Renal cortical epithelial cell (primary cell): Measurements from ENCODE around the gene BMPR1A. TPM values are rescaled to one million over a fixed set of nuclear protein-coding genes. Genes with fewer than 3 reads are reported as not detected.
A peak's percentile ranks its signal among the peaks of the same experiment; 100 is the strongest.

ENCODE experiments used
- DNase-seq: peaks from one replicate; pipeline ENCODE4 v3.0.0-alpha.2; 2011; ENCODE audit warnings: low read depth
- total RNA-seq: library from RNA; depleted of rRNA; stranded (reverse); fragments of >200 nt; gene quantifications from 2 replicates; pipeline ENCODE4 v1.2.3, GENCODE V29; 2014

Gene BMPR1A
- 57.0 and 92.9 TPM in 2 replicates for total RNA-seq

DNA sequence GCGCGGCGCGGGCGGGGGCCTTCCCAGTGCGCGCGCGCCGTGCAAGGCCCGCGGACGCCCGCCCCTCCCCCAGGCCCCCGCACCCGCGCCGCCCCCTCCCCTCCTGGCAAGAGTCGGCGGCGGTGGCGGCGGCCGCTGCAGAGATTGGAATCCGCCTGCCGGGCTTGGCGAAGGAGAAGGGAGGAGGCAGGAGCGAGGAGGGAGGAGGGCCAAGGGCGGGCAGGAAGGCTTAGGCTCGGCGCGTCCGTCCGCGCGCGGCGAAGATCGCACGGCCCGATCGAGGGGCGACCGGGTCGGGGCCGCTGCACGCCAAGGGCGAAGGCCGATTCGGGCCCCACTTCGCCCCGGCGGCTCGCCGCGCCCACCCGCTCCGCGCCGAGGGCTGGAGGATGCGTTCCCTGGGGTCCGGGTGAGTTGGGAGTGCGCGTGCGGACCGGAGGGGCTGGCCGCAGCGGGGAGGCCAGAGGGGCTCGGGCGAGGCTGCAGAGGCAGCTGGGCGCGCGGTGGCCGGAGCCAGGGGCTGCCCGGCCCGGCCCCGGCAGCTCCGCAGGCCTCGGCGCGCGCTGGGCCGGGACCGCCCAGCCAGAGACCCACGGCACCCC is at the start of gene BMPR1A:
TSS of gene BMPR1A (plus strand) at position 109 of the 602 bp plus-strand sequence. CDS start 119,400 bp downstream, outside the sequence.
- DNase-seq: peak; percentile 33

DNA sequence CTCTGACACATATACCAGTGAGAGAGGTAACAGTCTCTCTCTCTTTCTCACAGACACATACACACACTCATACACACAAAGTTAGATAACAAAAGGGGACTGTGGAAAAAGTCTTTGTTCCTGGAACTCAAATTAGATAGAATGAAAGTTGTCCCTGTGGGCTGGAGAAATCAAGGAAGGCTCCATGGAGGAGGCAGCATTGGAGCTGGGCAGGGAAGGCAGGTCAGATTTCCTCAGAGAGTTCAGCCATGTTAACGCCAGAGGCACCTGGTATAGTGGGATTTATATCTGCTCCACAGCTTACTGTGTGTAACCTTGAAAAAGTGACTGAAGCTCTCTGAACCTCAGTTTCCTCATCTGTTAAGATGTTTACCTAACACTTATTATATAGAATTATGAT is 49.4 kb upstream of the BMPR1A start:
- DNase-seq: no peak

DNA sequence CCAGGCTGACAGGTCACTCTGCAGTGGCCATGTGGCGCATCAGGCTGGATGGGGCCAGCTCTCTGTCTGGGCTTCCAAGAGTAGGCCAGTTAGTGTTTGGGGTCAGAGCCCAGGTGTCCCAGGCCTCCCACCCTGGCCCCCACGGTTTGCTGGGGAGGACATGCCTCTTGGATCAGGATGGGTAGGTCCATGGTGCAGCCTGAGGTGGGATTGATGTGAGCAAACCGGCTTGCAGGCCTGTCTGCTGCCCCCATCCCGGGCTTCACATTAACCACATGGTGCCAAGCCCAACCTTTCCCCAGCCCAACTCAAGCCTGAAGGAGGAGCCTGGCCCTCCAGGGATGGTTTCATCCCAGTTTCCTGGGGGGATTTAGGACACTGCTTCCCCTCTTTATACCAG is 48.9 kb upstream of the BMPR1A start:
- DNase-seq: no peak

DNA sequence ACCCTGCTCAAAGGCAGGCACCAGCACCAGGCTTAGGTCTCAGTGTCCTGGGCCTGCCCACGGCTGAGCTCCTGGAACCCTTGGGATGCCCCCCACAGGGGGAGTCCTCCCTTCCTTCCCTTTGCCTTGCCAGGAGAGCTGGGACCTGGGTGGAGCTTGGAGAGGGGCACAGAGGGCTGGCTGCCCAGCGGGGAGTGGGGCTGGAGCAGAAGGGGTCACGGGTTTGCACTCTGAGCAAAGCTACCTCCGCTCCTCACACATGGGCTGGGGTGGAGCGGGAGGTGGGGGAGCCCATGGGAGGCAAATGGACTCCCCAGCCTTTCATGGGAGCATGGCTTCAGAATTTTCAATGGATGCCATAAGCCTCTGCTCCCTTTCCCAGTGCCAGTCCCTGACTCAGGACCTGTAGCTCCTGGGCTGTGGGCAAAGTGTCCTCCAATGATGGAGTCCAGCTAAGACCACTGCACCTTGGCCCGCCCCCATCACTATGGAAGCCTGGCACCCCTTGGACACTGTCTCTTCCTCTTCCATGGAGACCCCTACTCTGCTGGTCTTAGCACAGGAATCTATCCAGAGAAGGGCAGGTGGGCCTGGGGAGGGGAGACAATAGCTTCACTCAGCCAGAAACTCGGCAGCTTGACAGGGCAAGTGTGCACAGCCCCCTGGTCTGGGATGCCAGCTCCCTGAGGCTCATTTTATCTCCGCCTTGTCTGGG is 48.2 kb upstream of the BMPR1A start:
- DNase-seq: no peak

- no peak for DNase-seq
These were observed 47.5 kb upstream of the BMPR1A start for GRCh38 chr10:86708783-86709380.

- no peak for DNase-seq
These were observed 46.8 kb upstream of the BMPR1A start for GRCh38 chr10:86709396-86710185.

GRCh38 chr10:86710987-86711512 is 45.4 kb upstream of the BMPR1A start:
- DNase-seq: peak; percentile 47

DNA sequence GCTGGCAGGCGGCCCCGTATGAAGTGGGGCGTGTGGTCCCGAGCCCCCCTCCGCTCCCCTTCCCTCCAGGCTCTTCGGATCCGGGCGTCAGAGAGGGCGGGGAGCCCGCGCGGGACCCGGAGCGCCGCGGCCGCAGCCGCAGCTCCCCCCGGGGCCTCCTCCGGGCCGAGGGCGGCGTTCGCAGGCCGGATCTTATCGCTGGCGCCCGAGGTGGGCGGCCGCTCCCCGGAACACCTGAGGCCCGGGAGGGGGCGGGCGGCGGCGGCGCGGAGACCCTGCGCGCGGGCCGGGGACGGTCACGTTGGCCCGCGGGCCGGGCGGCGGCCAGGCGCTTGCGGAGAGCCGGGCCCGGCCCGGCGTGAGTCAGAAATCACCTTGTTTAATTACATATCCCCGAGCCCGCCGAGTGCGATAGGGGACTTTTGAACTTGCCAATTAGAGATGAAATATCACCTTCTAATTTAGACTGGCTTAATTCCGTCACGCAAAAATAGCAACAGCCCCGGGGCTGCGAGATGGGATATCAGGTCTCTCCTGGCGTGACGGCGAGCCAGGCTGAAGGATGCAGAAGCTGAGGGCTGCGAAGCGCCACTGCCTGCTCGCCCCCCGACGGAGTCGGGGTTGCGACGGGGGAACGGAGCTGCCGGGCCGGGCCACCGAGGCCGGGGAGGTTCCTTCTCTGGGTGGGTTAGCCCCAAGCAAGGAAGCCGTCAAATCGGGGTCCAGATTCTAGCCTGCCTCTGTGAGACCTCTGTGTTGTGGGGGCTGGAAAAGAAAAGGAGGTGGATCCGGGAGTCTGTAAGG is 44.7 kb upstream of the BMPR1A start:
- peak; percentile 11 for DNase-seq

DNA sequence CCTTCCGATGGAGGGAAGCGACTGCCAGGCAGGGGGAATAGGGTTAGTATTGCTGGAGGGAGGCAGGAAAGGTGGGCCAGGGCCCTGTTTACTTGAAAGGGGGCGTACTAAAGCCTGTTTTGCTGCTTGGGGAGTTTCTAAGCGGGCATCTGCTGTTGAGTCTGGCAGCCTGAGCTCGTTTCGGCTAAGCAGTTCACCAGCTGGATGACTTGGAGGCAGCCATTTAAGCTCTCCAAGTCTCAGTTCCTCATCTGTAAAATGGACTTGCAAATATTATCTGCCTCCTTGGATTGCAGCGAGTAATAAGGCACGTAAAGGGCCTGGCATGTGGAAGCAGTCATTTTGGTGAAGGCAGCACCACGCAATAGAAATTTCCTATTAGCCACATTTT is 44.1 kb upstream of the BMPR1A start:
- DNase-seq: no peak

- DNase-seq: no peak
These were observed 41.1 kb upstream of the BMPR1A start for GRCh38 chr10:86715156-86715795.

DNA sequence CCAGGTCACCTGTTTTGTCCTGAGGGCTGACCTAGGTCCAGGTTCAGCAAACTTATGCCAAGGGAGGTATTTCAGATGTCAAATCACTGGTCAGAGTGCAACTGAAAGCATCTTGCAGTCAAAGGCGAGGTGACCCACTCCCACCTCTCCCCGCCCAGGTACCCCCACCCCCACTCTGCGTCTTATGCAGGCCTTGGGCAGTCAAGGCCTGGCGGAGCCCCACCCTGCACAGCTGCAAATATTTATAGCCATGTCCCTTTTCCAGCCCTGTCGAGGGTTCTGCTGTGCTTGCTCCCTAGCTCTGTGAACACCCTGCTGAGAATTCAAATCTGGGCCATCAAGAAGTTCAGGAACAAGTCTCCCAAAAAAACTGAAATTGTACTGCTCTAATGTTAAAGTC is 40.6 kb upstream of the BMPR1A start:
- DNase-seq: no peak

DNA sequence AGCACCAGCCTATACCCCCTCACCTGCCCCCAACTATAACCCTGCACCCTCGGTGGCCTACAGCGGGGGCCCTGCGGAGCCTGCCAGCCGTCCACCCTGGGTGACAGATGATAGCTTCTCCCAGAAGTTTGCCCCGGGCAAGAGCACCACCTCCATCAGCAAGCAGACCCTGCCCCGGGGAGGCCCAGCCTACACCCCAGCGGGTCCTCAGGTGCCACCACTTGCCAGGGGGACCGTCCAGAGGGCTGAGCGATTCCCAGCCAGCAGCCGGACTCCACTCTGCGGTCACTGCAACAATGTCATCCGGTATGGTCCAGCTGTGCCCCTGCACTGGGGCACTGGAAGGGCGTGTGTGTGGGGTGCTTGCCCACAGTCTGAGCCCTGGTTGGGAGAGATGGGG is 40.0 kb upstream of the BMPR1A start:
- DNase-seq: no peak

DNA sequence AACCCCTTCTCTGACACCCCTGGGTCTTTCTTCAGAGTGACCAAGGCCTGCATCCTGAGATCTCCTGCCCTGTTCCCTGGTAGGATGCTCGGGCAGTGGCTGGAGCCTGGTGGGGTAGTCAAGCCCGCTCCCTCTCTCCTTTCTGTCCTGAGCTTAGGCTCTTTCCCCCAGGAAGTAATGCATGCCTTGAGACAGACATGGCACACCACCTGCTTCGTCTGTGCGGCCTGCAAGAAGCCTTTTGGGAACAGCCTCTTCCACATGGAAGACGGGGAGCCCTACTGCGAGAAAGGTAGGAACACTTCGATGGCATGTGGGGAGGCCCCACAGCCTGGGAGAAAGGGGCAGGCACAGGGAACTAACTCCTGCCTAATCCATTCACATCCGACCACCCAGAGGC is 37.9 kb upstream of the BMPR1A start:
- no peak for DNase-seq

GRCh38 chr10:86721232-86721631 is 35.2 kb upstream of the BMPR1A start:
- DNase-seq: no peak

- DNase-seq: no peak
These were observed 33.4 kb upstream of the BMPR1A start for GRCh38 chr10:86723009-86723408.

DNA sequence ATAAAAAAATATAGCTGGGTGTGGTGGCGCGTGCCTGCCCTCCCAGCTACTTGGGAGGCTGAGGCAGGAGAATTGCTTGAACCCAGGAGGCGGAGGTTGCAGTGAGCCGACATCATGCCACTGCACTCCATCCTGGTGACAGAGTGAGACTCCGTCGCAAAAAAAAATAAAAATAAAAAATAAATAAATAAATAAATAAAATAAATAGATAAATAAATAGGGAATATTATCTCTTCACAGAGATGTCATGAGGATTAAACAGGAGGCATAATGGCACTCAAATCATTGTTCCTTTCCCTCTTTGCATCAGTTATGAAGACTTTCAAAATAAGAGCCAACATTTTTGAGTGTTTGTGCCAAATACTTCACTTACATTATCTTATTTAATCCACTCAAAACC is 32.0 kb upstream of the BMPR1A start:
- DNase-seq: no peak

DNA sequence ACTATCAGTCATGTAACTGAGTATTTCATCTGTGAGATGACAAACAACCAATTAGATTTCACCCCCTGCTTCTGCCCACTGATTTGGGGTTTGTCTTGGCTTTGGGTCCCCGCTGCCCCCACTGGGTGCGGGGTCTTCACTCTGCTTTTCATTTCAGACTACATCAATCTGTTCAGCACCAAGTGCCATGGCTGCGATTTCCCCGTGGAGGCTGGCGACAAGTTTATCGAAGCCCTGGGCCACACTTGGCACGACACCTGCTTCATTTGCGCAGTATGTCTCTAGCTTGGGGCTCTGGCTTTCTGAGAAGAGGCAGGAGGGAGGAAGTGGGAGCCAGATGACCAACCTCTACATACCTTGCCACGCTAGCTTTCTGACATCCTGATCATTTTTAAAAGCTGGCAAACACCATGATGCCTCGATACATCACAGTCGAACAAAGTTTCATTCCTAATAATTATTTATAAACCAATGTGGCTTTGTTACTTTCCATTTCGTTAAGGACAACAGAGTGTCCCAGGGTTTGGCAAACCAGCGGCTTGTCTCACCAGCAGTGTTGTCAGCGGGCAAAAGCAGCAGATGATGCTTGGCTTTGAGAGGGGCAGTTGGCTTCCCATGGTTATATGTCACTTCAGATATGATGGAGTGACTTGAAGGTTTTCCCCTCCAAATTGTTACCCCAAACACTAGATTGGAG is 30.3 kb upstream of the BMPR1A start:
- DNase-seq: no peak

DNA sequence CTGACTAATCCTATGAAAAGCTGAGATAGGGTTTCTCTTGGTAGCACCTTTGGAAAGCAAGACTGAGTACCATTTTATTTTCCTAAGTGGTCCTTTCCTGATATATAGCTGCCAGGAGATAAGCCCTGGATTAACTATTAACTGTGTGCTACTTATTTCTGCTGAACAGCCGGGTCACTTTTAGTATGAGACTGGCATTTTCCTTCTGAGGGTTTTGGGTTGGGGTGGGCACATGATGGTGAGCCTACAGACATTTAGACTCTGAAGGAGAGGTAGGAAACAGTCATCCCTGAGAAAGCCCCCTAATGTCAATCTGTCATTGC is 29.8 kb upstream of the BMPR1A start:
- DNase-seq: no peak

- peak; percentile 41 for DNase-seq
These were observed 28.9 kb upstream of the BMPR1A start for GRCh38 chr10:86727470-86727869.

DNA sequence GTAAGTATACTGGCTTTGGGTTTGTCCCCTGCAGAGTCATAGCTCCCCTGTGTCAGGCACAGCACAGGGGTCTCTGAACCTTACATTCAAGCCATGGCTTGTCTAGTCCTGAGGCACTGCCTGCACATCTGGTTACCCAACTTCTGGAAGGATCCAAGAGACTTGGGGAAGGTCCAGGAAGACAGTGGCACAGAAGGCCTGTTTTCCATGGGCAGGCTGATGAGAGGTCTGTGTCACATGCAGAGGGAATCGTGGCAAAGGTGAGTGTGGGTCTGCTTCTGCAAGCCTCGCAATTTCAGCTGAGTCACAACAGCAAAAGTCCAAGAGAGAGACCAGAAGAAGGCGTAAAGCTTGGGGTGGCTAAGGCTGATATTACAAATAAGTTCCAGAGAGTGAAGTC is 28.4 kb upstream of the BMPR1A start:
- DNase-seq: peak; percentile 33
